ENCODE results near the gene SAP30BP.
A peak's percentile ranks its signal among the peaks of the same experiment; 100 is the strongest.

The SAP30BP gene

DNA sequence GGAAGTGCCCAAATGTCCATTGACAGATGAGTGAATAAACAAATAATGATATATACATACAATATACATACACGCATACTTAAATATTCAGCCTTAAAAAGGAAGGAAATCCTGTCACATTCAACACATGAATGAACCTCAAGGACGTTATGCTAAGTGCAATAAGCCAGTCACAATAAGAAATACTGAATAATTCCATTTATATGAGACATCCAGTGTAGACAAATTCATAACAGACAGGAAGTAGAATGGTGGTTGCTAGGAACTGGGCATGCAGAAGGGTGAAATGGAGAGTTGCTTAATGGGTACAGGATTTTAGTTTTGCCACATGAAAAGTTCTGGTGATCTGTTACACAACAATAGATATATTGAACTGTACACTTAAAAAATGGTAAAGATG lies 45.3 kb downstream of the SAP30BP start:
- no peak for TF ChIP-seq CTCF (IDR thresholded peaks at IDR 0.05)
- TF ChIP-seq ZFX (IDR thresholded peaks at IDR 0.05; ENCODE audit: borderline replicate concordance): no peak

DNA sequence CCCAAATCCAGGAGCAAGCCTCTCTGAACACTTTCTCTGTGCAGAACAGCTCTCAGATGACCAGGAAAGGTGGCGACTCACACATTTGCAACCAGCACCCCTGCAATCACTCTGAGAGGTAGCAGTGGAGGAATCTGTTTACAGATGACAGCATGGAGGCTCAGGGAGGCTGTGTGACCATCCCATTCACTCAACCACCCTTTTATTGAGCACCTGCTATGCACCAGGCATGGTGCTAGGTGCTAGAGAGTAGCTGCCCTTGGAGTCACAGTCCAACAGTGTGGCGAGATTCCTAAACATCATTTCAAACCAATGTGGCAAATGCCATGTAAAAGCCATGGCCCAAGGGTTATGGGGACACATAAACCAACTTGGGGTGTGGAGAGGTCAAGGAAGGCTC lies 52.6 kb downstream of the SAP30BP start:
- TF ChIP-seq CTCF (IDR thresholded peaks at IDR 0.05) (no peak), ZFX (IDR thresholded peaks at IDR 0.05; ENCODE audit: borderline replicate concordance) (no peak)
- H3K27ac ChIP-seq: no peak overlapping the region

More for the DNA sequence above, 45.3 kb downstream of the SAP30BP start:
- H3K27ac ChIP-seq: no peak overlapping the region

DNA sequence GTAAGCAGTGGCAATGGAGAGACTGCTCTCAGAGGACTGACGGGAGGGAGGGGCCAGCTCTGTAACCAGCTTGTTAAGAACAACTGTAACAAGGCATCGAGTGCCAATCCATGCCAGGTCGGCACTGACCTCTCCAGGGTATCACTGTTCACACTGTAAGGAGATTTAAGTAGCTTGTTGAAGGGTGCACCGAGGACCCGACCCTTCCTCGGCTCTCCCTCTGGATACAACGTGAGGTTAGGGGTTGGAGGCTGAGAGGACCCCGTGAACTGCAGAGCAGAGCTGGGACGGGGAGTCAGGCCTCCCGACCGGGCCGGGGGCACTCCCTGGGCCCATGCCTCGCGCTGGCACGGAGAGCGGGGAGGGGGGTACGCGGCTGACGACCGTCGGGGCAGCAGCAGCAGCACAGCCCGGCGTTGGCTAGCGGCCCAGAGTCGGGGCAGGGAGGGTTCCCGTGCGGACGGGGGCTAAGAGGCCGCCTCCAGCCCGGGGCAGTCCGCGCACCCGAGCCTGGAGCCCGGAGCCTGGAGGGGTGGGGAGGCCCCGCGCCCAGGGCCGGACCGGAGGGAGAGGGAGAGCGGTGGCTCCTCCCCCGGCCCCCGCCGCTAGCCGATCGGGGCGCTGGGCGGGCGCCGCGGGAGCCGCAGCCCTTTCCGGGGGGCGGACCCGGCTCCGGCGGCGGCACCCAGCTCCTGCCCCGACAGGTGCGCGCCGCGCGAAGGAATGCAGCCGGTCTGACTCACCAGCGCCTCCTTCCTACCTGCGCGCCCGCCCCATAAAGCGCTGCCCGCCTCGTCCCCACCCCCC lies 53.7 kb downstream of the SAP30BP start, which contains the start of gene ITGB4:
ITGB4 (plus strand) TSS at position 804 of the 807 bp plus-strand sequence. CDS start 3,245 bp downstream, outside the sequence.
- H3K27ac ChIP-seq: no peak within 1 kb of the TSS
- TF ChIP-seq CTCF (IDR thresholded peaks at IDR 0.05) (peak; percentile 47), ZFX (IDR thresholded peaks at IDR 0.05; ENCODE audit: borderline replicate concordance) (no peak)

- no peak overlapping the region for H3K27ac ChIP-seq
These were observed 54.4 kb downstream of the SAP30BP start for GRCh38 chr17:75721463-75722011.

DNA sequence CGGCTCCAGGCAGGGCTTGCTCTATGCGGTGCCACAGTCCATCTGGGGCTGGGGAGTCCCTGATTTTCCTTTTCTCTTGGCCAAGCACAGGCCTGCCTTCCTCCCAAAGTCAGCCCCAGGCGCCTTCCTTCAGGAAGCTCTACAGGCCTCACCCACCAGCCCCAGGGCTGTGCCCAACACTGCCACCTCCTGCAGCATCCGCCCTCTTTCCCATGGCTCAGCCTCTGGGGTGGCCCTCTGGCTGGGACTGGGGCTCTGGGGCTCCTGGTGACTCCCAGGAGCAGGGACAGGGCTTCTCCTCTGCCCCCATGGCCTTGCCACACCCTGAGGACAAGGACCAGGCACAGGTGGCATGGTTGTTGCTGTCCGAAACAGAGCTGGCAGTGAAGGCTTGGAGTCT lies 54.9 kb downstream of the SAP30BP start:
- no peak overlapping the region for H3K27ac ChIP-seq
- no peak for TF ChIP-seq CTCF (IDR thresholded peaks at IDR 0.05)
- no peak for TF ChIP-seq ZFX (IDR thresholded peaks at IDR 0.05; ENCODE audit: borderline replicate concordance)

More at GRCh38 chr17:75721463-75722011, 54.4 kb downstream of the SAP30BP start:
- TF ChIP-seq ZFX (IDR thresholded peaks at IDR 0.05; ENCODE audit: borderline replicate concordance) (no peak), CTCF (IDR thresholded peaks at IDR 0.05) (peak; percentile 26; the same call in 1 of the 2 replicates)

GRCh38 chr17:75722542-75723095 lies 55.5 kb downstream of the SAP30BP start:
- TF ChIP-seq CTCF (IDR thresholded peaks at IDR 0.05) (no peak), ZFX (IDR thresholded peaks at IDR 0.05; ENCODE audit: borderline replicate concordance) (no peak)
- H3K27ac ChIP-seq: no peak overlapping the region

All from 22Rv1 (cell line).